NB4 (cell line): ENCODE results near the gene GPR151.
A peak's percentile ranks its signal among the peaks of the same experiment; 100 is the strongest.

Source experiments
- DNase-seq: peaks from one replicate; pipeline ENCODE4 v3.0.0; 2010; ENCODE audit warnings: low read depth
- H3K4me3 ChIP-seq: one replicate; pipeline ENCODE4 v1.5.1; 2011; ENCODE audit warnings: mild to moderate bottlenecking, low read depth, low read length, moderate library complexity
- MYC ChIP-seq: IDR thresholded peaks from 2 replicates; pipeline ENCODE4 v1.6.1; 2011; ENCODE audit warnings: low read depth, low read length
- POLR2A ChIP-seq: IDR thresholded peaks from 2 replicates; pipeline ENCODE4 v1.6.1; 2011; ENCODE audit warnings: mild to moderate bottlenecking; ENCODE audit not compliant: insufficient read length; ENCODE audit errors: extremely low read depth
- TF ChIP-seq, protein P1 (sequence below): IDR thresholded peaks from one replicate; pipeline ENCODE4 v1.5.1; 2012; ENCODE audit warnings: low read depth, low read length
- TF ChIP-seq, protein P2 (sequence below): IDR thresholded peaks from 2 replicates; pipeline ENCODE4 v1.6.1; 2011; ENCODE audit warnings: low read depth, low read length

The GPR151 gene

DNA sequence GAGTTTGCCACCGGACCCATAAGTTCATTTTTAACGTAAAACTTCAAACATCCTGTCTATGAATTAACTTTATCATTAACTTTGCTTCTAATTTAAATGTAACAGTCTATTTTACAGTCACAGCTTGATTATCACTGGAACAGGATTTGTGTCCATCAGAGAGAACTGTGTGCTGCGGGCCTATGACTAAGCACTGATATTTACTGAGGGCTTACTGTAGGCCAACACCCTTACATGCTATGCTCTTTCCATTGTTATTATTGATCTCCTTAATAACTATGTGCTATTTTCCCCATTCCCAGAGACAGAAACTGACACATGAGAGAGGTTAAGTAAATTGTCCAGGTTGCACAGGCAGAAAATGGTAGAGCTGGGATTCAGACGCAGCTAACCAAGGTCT, 24.0 kb upstream of the GPR151 start:
- TF ChIP-seq POLR2A, result no peak
- TF ChIP-seq, protein P1, sequence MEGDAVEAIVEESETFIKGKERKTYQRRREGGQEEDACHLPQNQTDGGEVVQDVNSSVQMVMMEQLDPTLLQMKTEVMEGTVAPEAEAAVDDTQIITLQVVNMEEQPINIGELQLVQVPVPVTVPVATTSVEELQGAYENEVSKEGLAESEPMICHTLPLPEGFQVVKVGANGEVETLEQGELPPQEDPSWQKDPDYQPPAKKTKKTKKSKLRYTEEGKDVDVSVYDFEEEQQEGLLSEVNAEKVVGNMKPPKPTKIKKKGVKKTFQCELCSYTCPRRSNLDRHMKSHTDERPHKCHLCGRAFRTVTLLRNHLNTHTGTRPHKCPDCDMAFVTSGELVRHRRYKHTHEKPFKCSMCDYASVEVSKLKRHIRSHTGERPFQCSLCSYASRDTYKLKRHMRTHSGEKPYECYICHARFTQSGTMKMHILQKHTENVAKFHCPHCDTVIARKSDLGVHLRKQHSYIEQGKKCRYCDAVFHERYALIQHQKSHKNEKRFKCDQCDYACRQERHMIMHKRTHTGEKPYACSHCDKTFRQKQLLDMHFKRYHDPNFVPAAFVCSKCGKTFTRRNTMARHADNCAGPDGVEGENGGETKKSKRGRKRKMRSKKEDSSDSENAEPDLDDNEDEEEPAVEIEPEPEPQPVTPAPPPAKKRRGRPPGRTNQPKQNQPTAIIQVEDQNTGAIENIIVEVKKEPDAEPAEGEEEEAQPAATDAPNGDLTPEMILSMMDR, result no peak
- TF ChIP-seq, protein P2, sequence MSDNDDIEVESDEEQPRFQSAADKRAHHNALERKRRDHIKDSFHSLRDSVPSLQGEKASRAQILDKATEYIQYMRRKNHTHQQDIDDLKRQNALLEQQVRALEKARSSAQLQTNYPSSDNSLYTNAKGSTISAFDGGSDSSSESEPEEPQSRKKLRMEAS, result no peak
- TF ChIP-seq MYC, result no peak
- no peak for DNase-seq
- H3K4me3 ChIP-seq, result no peak overlapping the region

DNA sequence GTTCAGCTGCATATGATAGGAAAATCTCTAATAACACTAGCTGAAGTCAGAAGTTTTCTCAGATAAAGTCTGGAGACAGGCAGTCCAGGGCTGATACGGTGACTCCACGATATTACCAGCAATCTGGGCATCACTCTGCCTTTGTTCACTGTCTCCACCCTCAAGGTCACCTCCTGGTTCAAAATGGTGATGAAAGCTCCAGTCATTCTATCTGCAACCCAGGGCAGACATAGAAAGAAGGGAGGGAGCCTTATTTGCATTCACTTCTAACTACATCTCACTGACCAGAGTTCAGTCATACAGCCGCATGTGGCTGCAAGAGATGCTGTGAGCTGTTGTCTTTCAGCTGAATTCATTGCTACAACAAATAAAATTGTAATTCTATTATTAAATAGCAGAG, 22.4 kb upstream of the GPR151 start:
- DNase-seq, result no peak
- TF ChIP-seq MYC (no peak), POLR2A (no peak)
- TF ChIP-seq, protein P2, result no peak
- TF ChIP-seq, protein P1, result no peak
- H3K4me3 ChIP-seq, result no peak overlapping the region

DNA sequence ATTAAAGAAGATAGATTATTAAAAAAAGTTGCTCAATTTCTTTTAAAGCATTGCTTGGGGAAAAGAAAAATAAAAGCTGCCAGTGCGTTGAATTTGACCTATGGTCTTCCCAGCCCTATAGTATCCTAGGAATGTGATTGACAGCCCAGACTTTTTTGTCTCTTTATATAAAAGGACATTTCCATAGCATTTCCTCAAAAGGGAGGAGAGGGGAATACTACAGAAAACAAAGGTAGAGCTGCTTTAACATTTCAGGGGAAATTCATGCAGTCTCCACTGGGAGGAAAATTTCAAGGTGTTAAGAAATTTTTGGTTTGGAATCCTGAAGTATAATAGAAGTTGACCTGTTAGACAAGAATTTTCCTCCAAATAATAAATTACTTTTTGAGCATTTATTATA, 17.9 kb upstream of the GPR151 start:
- no peak for DNase-seq
- no peak for TF ChIP-seq MYC
- no peak for TF ChIP-seq POLR2A
- TF ChIP-seq, protein P2, result no peak
- TF ChIP-seq, protein P1, result no peak
- no peak overlapping the region for H3K4me3 ChIP-seq

DNA sequence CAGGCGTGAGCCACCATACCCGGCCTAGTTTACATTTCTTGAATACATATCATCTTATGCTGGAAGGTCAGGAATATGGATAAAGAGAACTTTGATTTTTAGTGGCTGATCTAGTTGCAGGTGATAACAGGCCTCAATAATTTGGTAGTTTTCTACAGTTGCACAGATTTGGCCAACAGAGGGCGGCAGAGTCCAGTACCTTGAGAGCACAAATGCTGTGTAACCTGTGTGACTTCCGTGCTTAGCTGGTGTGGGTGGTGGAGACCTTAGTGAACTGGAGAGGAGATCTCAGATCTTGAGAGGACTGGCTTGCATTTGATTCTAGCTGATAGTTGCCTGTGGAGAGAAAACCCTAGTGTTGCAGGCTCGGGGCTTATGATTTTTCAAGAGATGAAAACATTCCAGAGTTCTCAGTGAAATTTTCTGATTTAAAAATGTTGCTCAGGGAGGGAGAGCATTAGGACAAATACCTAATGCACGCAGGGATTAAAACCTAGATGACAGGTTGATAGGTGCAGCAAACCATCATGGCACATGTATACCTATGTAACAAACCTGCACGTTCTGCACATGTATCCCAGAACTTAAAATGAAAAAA, 17.4 kb upstream of the GPR151 start:
- peak; percentile 68 for DNase-seq
- no peak overlapping the region for H3K4me3 ChIP-seq
- TF ChIP-seq MYC, result no peak
- no peak for TF ChIP-seq POLR2A
- TF ChIP-seq, protein P1, result peak; percentile 78
- TF ChIP-seq, protein P2, result no peak

DNA sequence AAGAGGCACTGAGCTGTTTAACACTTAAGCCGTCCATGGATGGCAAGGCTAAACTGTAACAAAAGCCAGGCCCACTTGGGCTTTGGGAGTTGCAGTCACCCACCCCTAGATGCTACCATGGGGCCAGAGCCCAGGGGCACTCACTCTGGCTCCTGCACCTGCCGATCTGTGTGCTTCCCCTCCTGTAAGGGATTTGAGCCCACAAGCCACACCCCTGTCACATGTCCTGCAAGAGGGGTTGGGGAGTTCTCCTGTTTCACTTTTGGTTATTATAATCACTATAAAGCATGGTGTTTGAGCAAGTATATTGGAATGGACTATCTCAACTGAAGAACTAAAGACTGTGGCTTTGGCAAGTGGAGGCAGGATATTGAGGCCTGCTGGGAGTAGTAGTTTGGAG, 14.0 kb upstream of the GPR151 start:
- no peak for DNase-seq
- no peak overlapping the region for H3K4me3 ChIP-seq
- TF ChIP-seq, protein P2, result no peak
- TF ChIP-seq, protein P1, result no peak
- TF ChIP-seq MYC (no peak), POLR2A (no peak)

DNA sequence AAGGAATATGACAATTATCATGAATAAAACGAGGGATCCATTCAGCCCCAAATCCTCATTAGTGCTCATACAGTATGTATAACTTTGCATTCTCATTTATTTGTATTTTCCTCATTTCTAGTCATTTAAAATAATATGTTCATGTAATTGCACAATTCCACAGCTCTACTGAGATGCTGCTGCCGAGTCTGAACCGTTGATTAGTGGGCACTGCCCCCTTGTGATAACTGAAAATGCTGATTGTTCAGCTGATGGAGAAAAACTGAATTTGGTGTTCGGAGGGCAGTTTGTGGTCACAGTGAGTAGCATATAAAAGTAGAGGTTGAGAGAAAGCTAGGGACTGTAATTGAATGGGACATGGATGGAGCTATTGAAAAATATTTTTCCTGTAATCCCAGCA, 12.2 kb upstream of the GPR151 start:
- H3K4me3 ChIP-seq, result no peak overlapping the region
- TF ChIP-seq, protein P1, result peak; percentile 19
- TF ChIP-seq MYC, result no peak
- DNase-seq, result peak; percentile 24
